HEK293 (cell line): ENCODE data around the gene FSHR.

Source experiments
- CTCF ChIA-PET: fragments of 350-600 bp; formaldehyde crosslinking; extraction: SDS; loops from one replicate; lab custom pipeline; 2021; ENCODE audit warnings: antibody characterized with exemption; lab: Yijun Ruan, JAX
- POLR2A ChIA-PET: fragments of 300-600 bp; formaldehyde crosslinking; extraction: SDS; loops from one replicate; lab custom pipeline; 2020; ENCODE audit warnings: antibody characterized with exemption, inconsistent platforms; lab: Yijun Ruan, JAX
- H3K27ac ChIP-seq: fragments of 200-500 bp; sonication (Bioruptor generic); 2 replicates; pipeline ENCODE4 v1.5.1; 2014; ENCODE audit warnings: low read depth, low read length, control low read depth, inconsistent platforms; ENCODE audit errors: extremely low read depth
- H3K36me3 ChIP-seq, 2 experiments: fragments of 200-500 bp in 1 of 2; sonication (Bioruptor generic) in 1 of 2; 1 replicate in 1 of 2; 2 replicates in 1 of 2; pipeline ENCODE4 v1.5.1; 2014 to 2017; ENCODE audit warnings: inconsistent platforms in 2 of 2, low read length in 2 of 2; ENCODE audit not compliant: control insufficient read depth in 2 of 2, insufficient read depth in 1 of 2
- H3K4me1 ChIP-seq: fragments of 200-500 bp; sonication (Bioruptor generic); 2 replicates; pipeline ENCODE4 v1.5.1; 2014; ENCODE audit warnings: mild to moderate bottlenecking, low read length, inconsistent platforms; ENCODE audit not compliant: control insufficient read depth, insufficient read depth
- H3K4me3 ChIP-seq: 2 replicates; pipeline ENCODE4 v1.5.1; 2011; ENCODE audit warnings: low read depth, mild to moderate bottlenecking, control low read depth, low read length, moderate library complexity
- H3K9me3 ChIP-seq: fragments of 200-500 bp; sonication (Bioruptor generic); 2 replicates; pipeline ENCODE4 v1.5.1; 2014; ENCODE audit warnings: low read depth, low read length, inconsistent platforms; ENCODE audit not compliant: control insufficient read depth, insufficient read depth
- HIC1 ChIP-seq: fragments of 450-650 bp; formaldehyde crosslinking; IDR thresholded peaks from 2 replicates; pipeline ENCODE4 v1.5.1; 2016; ENCODE audit warnings: missing biosample characterization, missing genetic modification characterization
- KLF10 ChIP-seq: fragments of 450-650 bp; IDR thresholded peaks from 2 replicates; pipeline ENCODE4 v1.5.1; 2018; ENCODE audit warnings: missing biosample characterization, mild to moderate bottlenecking, missing genetic modification characterization
- KLF9 ChIP-seq: fragments of 450-650 bp; formaldehyde crosslinking; IDR thresholded peaks from 2 replicates; pipeline ENCODE4 v1.5.1; 2016; ENCODE audit warnings: missing biosample characterization, missing genetic modification characterization, low read depth
- PATZ1 ChIP-seq: fragments of 450-650 bp; formaldehyde crosslinking; IDR thresholded peaks from 2 replicates; pipeline ENCODE4 v1.5.1; 2016; ENCODE audit warnings: missing biosample characterization, missing genetic modification characterization
- TCF7L2 ChIP-seq: IDR thresholded peaks from 2 replicates; pipeline ENCODE4 v1.6.1; 2011; ENCODE audit warnings: low read depth, mild to moderate bottlenecking, inconsistent platforms, low read length, moderate library complexity, borderline replicate concordance
- ZNF18 ChIP-seq: fragments of 450-650 bp; formaldehyde crosslinking; IDR thresholded peaks from 2 replicates; pipeline ENCODE4 v1.5.1; 2016; ENCODE audit warnings: missing biosample characterization, missing genetic modification characterization
- ZNF341 ChIP-seq: fragments of 450-650 bp; formaldehyde crosslinking; IDR thresholded peaks from 2 replicates; pipeline ENCODE4; 2016; ENCODE audit warnings: low read depth, missing biosample characterization, missing genetic modification characterization
- ZNF404 ChIP-seq: fragments of 450-650 bp; formaldehyde crosslinking; IDR thresholded peaks from 2 replicates; pipeline ENCODE4 v1.5.1; 2017; ENCODE audit warnings: missing biosample characterization, missing genetic modification characterization
- ZNF529 ChIP-seq: fragments of 450-650 bp; formaldehyde crosslinking; IDR thresholded peaks from 2 replicates; pipeline ENCODE4 v1.5.1; 2017; ENCODE audit warnings: missing genetic modification characterization, missing biosample characterization; ENCODE audit not compliant: insufficient replicate concordance
- ZNF530 ChIP-seq: fragments of 450-650 bp; formaldehyde crosslinking; IDR thresholded peaks from 2 replicates; pipeline ENCODE4 v1.5.1; 2016; ENCODE audit warnings: low read depth, missing biosample characterization, missing genetic modification characterization
- ZNF558 ChIP-seq: fragments of 450-650 bp; formaldehyde crosslinking; IDR thresholded peaks from 2 replicates; pipeline ENCODE4 v1.5.1; 2016; ENCODE audit warnings: missing biosample characterization, missing genetic modification characterization
- ZNF571 ChIP-seq: fragments of 450-650 bp; formaldehyde crosslinking; IDR thresholded peaks from 2 replicates; pipeline ENCODE4 v1.5.0; 2017; ENCODE audit warnings: missing biosample characterization, missing genetic modification characterization
- ZNF600 ChIP-seq: fragments of 450-650 bp; formaldehyde crosslinking; IDR thresholded peaks from 2 replicates; pipeline ENCODE4 v1.5.1; 2016; ENCODE audit warnings: missing biosample characterization, missing genetic modification characterization
- ZNF621 ChIP-seq: fragments of 450-650 bp; formaldehyde crosslinking; IDR thresholded peaks from 2 replicates; pipeline ENCODE4 v1.5.1; 2017; ENCODE audit warnings: missing biosample characterization, missing genetic modification characterization
- ZNF692 ChIP-seq: fragments of 450-650 bp; formaldehyde crosslinking; IDR thresholded peaks from 2 replicates; pipeline ENCODE4 v1.5.1; 2016; ENCODE audit warnings: missing biosample characterization, missing genetic modification characterization

Gene FSHR

GRCh38 chr2:49192036-49192435, 37.7 kb upstream of the FSHR start:
- Histone ChIP-seq H3K4me3 (no peak overlapping the region), H3K4me1 (no peaks in the 10 kb centered on the region)
- TF ChIP-seq ZNF341 (no peak), ZNF404 (no peak), ZNF600 (tag by site-specific recombination) (no peak)
- TF ChIP-seq, all 188 proteins: peak for 0
- ChIA-PET CTCF (no interaction called here), POLR2A (no interaction called here)
- H3K27ac ChIP-seq = no peak overlapping the region
- no peaks in the 10 kb centered on the region for H3K36me3 ChIP-seq
- no peaks in the 10 kb centered on the region for H3K9me3 ChIP-seq

GRCh38 chr2:49189512-49190225, 35.4 kb upstream of the FSHR start:
- ChIA-PET CTCF (no interaction called here), POLR2A (no interaction called here)
- H3K27ac ChIP-seq = no peak overlapping the region
- H3K9me3 ChIP-seq = no peaks in the 10 kb centered on the region
- H3K4me3 ChIP-seq = no peak overlapping the region
- no peaks in the 10 kb centered on the region for H3K36me3 ChIP-seq
- TF ChIP-seq ZNF571 (tag by site-specific recombination) (no peak), ZNF530 (tag by site-specific recombination) (no peak), ZNF18 (no peak), KLF9 (no peak), ZNF558 (tag by site-specific recombination) (no peak), HIC1 (tag by site-specific recombination) (no peak), TCF7L2 (no peak), ZNF529 (no peak), ZNF621 (tag by site-specific recombination) (no peak), KLF10 (no peak), ZNF692 (no peak), PATZ1 (tag by site-specific recombination) (no peak)
- TF ChIP-seq, all 188 proteins: peak for 0
- H3K4me1 ChIP-seq = no peaks in the 10 kb centered on the region
